T-helper 2 cell (primary cell): ENCODE data around the gene NBPF9.
"Not testable (repeated sequence)": the region's sequence is repeated elsewhere in the genome, so short reads cannot be mapped to it uniquely, and the experiment has no call there.

Source experiments
- DNase-seq, 5 experiments: peaks; one replicate each; pipeline versions ENCODE4 v3.0.0 to v3.0.0-alpha.2; 2012 to 2022
- total RNA-seq, 2 donors: gene quantifications; one replicate each; lab custom pipeline; 2026; lab: John Stamatoyannopoulos, UW

The NBPF9 gene, protein sequence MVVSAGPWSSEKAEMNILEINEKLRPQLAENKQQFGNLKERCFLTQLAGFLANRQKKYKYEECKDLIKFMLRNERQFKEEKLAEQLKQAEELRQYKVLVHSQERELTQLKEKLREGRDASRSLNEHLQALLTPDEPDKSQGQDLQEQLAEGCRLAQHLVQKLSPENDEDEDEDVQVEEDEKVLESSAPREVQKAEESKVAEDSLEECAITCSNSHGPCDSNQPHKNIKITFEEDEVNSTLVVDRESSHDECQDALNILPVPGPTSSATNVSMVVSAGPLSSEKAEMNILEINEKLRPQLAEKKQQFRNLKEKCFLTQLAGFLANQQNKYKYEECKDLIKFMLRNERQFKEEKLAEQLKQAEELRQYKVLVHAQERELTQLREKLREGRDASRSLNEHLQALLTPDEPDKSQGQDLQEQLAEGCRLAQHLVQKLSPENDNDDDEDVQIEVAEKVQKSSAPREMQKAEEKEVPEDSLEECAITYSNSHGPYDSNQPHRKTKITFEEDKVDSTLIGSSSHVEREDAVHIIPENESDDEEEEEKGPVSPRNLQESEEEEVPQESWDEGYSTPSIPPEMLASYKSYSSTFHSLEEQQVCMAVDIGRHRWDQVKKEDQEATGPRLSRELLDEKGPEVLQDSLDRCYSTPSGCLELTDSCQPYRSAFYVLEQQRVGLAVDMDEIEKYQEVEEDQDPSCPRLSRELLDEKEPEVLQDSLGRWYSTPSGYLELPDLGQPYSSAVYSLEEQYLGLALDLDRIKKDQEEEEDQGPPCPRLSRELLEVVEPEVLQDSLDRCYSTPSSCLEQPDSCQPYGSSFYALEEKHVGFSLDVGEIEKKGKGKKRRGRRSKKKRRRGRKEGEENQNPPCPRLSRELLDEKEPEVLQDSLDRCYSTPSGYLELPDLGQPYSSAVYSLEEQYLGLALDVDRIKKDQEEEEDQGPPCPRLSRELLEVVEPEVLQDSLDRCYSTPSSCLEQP (N-terminal part only)
- 47.4 to 53.6 reads per million in 2 donors for total RNA-seq

DNA sequence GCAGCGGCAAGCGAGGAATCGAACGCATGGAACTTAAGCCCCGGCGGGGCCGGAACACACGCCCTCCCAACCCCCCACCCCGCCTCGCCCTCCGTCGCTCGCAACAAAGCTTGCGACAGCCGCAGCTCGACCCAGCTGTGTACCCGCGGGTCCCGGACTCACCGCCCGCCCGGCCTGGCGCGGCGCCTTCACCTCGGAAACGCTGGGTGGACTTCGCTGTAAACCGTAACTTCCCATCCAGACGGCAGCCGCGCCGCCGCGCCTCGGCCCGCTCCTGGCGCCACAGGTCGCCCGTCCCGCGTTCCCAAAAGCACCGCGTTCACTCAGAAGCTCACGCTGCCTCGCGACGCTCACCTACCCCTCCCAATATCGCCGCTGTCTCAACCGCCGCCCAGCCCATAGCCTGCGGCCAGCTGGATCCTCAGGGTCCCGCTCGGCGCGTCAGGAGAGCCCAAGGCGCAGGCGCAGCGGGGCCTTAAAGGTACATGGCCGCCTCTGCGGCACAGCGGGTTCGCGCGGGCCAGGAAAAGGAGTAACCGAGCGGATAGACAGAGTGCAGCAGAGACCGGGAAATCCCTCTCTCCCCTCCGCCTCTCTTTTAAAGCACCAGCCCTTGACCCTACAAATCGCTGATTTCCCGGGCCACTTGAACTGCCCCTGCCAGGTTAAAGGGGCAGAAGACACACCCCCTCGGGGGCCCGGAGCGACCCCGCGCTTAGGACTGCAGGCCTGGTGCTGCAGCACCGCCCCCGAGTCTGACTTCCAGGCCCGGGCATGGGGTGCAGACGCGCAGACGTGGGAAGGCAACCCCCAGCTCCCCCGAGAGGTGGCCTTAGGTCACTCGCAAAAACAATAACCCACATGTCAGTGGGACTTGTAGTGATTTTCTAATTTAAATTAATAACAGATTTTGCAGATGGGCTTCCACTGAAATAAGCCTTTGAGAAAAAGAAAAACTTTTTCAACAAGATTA lies at the start of gene NBPF9:
NBPF9 (minus strand) TSS at position 443 of the 973 bp plus-strand sequence. CDS start 21,412 bp downstream, outside the sequence.
- peak in 4 of 5 experiments; percentile 29 to 48 (median 38) for DNase-seq

DNA sequence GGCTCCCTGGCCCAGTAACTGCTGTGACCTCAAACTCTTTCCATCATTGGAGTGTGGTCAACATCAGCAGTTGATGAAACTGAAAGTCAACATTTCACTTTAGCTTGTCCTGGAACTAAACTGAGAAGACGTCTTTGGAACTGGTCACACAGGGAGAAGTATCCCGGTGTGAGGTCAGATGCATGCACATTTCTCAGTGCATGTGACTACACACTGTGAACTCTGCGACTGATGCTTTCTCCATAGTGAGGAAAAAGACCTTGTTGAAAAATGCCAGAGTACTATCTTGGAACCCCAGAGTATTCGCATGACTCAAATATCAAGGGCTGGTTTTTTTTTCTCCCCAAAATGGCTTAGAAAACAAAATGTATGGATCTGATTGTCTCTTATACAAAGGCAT lies 46.6 kb upstream of the NBPF9 start:
- DNase-seq: not testable (repeated sequence)

GRCh38 chr1:149137585-149137984 lies 34.2 kb upstream of the NBPF9 start:
- not testable (repeated sequence) for DNase-seq

DNA sequence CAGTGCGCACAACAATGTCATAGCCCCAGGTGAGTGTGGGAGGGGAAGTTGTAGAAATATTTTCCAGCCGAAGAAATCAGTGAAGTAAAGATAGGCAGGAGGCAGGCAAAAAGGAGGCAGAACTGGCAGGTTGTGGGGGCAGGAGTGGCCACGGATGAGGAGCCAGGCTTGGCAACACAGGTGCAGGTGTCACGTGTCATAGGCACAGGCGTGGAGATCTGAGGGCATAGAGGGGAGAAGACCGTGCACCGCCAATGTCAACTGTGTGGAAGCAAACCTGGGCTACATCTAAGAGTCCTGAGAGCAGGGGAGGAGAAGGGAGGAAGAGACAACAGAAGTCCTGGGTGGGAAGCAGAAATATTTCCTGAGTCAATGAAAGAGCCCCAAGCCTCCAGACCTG lies 27.6 kb upstream of the NBPF9 start:
- not testable (repeated sequence) for DNase-seq

DNA sequence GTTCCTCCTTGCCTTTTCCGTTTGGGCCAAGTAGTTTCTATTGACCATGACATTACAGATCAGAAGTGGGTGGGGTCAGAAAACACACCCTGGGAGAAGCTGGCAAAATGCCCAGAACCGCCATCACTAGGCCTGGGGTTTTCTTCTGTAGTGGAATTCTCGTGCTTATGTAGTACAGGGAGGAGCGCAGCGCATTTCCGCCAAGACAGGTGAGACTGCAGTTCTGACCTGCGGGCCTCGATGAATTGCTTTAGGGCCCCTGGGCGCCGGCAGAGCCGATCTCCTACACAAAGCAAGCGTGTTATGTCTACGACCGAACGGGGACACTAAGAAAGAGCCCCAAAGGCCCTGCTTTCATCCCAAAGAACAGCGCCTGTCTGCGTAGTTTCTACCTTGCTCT lies 25.9 kb upstream of the NBPF9 start:
- DNase-seq: not testable (repeated sequence)

DNA sequence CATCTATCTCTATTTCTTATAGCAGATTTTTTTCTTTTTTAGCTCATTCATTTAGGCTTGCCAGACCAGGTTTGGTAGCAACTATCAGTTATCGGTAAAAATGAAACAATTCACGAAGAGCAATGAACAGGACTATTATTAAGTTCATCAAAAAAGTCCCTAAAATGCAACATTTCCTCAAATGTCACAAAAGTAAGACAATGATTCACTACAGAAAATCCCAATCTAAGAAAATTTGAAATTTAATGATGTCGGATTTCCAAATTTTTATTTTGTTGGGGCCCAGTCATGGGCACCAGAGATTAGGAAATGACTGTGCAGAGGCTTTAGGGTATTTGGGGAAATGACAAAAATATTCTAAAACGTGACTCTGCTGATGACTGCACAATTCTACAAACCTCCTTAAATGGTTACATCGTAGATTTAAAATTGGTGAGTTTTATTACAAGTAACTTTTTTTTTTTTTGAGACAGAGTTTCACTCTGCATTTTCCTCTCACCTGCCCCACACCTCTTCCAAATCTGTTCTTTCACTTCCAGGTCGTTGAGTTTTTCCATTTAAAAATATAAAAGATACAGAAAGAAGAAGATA lies 23.3 kb upstream of the NBPF9 start:
- not testable (repeated sequence) for DNase-seq

- DNase-seq: peak in 1 of 5 experiments; percentile 1
Measured at GRCh38 chr1:149123948-149124926, 20.9 kb upstream of the NBPF9 start.

DNA sequence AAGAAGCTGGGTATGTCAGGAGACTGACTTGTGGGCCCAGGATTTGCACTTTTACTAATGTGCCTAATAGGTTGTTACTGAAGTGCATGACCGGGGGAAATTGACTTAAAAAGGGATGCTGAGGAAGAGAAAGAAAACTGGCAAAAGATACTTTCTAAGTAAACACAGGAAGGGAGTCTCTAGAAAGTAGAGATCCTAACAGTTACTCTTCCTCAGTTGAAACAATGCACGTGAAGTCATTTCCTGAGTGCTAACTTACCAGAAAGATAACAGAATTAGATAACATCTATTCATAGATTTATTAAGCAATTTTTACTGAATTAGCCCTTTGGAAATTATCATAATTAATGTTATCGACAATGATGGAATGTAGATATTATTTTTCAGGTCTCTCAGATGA lies 9.5 kb upstream of the NBPF9 start:
- not testable (repeated sequence) for DNase-seq

DNA sequence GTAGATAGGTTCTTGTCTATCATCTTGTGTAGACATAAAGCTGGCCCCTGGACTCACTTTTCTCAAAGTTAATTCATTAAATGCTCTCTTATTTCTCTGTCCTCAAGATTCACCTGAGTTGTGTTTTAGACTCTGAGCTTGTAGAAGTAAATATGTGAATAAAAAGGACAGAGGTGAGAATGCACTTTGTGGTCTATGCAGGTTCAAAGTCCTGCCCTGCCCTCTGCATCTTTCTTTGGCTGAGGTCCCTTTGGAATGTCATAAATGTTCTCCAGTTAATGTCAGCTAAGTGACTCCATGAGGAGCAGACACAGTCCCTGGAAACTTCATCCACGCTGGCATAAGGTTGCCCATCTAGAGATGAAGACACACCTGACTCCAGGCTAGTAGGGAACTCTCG lies 7.0 kb upstream of the NBPF9 start:
- not testable (repeated sequence) for DNase-seq

GRCh38 chr1:149102574-149102973 lies 777 bp downstream of the NBPF9 start:
- DNase-seq: peak in 2 of 5 experiments; percentile 29 to 46

DNA sequence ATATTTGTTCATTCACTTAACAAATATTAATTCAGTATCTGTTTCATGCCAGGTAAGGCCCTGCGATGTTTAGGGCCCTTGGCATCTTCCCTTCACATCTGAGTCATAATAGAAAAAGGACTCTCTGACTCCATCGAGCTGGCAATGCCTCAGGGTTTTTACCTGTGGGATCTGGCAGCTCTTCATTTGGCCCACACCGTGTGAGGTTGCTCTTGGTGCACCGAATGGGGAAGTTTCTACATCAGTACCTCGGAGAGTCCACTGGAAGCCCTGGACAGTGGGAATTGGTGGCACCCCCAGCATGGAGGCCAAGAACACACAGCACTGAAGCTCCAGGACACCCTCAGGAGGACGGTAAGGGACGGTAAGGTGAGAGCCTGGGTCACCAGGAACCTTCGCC lies 5.1 kb downstream of the NBPF9 start:
- DNase-seq: not testable (repeated sequence)

GRCh38 chr1:149093155-149093554 lies 10.2 kb downstream of the NBPF9 start:
- DNase-seq: not testable (repeated sequence)

GRCh38 chr1:149075505-149076127 lies 27.7 kb downstream of the NBPF9 start:
- not testable (repeated sequence) for DNase-seq

DNA sequence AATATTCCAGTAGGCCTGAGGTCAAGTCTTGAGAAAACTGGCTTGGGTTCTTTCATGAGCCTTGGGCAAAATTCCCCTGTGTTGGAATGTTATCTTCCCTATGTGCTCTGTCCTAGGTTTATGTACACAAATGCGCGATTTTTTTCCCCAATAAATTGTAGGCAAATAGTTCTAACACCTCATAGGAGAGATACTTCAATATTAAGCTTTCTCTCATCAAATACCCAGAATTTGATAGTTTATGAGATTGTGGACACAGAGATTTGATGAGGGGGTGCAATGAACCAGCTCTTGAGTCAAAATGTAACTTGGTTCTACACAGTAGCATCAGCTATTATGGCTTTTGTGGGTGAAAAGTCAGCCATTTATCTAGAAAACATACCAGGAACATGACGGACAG lies 38.7 kb downstream of the NBPF9 start:
- DNase-seq: peak in 1 of 5 experiments; percentile 45

GRCh38 chr1:149043056-149043455 lies 60.3 kb downstream of the NBPF9 start:
- not testable (repeated sequence) for DNase-seq

- DNase-seq: not testable (repeated sequence)
Measured at GRCh38 chr1:149033916-149034315, 69.4 kb downstream of the NBPF9 start.

DNA sequence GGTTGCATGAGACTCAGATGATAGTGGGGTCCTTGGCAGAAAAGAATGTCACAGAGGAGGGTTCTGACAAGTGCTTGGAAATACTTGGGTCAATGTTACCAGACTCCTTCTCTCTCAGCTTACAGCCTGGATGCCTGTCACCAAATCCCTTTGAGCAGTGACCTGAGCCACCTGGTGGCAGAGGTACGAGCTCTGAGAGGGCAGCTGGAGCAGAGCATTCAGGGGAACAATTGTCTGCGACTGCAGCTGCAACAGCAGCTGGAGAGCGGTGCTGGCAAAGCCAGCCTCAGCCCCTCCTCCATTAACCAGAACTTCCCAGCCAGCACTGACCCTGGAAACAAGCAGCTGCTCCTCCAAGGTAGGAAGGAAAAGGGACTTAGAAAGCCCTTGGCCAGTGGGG lies 79.0 kb downstream of the NBPF9 start:
- not testable (repeated sequence) for DNase-seq

GRCh38 chr1:149018577-149018976 lies 84.8 kb downstream of the NBPF9 start:
- DNase-seq: not testable (repeated sequence)

DNA sequence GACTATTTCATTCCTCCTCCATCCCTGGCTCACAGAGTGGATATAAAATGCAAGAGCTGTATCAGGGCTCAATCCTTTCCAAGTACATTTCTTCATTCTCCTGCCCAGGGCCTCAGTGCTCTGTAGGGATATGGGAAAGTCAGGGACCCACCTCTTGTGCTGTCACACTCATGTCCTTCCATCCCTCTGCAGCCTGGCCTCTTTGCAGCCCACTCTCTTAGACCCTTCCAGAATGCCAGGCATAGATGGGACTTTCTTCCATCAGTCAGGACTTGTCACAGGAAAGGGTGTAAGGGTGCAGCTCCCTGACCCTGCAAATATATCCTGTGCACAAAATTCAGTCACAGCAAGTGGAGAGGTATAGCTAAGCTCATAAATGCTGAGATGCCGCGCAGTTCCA lies 86.7 kb downstream of the NBPF9 start:
- DNase-seq: not testable (repeated sequence)

DNA sequence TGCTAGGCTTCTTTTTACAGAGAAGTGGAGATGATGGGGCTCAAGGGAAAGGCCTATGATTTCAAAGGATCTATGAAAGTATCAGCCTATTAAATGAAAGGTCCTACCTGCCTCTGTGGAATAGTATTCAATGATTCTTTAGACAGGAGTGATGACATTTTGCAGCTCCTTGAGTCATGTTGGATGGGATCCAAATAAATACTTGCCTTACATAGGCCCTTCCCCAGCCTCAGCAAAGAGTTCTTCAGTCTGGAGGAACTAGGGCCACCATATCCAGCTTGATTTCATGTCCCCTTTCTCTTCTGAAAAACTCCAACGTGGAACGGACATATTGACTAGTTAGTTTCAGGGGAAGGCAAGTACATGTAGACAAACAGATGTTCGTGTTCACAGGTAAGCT lies 87.8 kb downstream of the NBPF9 start:
- not testable (repeated sequence) for DNase-seq
